NCI-H128 (cell line): ENCODE measurements around the gene IYD.
"Not testable (repeated sequence)": the region's sequence is repeated elsewhere in the genome, so short reads cannot be mapped to it uniquely, and the experiment has no call there.

Experiments
- DNase-seq: peaks from one replicate; lab custom pipeline; 2025; ENCODE audit not compliant: unreplicated experiment; lab: John Stamatoyannopoulos, UW

The IYD gene

DNA sequence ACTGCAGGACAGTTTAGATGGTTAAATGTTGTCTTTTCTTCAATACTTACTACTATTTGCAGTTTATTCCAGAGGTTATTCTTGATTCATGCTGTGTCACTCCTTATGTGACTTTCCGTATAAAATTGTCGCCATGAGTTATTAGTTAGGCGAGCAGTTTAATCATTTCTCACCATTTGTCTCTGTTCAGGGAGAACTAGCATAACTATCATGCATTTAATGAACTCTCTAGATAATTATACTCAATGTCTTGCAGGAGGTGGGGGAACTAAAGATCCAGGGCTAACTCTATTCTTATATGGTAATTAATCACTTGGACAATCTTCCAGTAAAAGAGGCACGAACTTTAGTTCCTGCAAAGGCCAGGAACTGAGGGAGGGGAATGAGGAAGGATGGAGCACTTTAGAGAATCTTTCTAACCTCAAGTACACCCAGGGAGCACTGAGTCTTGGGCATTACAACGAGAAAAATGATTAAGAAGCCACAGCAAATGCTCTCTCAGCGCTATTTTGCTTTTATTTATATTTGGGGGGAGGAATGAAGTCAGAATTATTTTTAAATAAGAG, 58.3 kb downstream of the IYD start:
- DNase-seq, result no peak

GRCh38 chr6:150427843-150428242, 59.0 kb downstream of the IYD start:
- no peak for DNase-seq

GRCh38 chr6:150430815-150431214, 62.0 kb downstream of the IYD start:
- DNase-seq, result no peak

GRCh38 chr6:150435360-150435759, 66.5 kb downstream of the IYD start:
- no peak for DNase-seq

DNA sequence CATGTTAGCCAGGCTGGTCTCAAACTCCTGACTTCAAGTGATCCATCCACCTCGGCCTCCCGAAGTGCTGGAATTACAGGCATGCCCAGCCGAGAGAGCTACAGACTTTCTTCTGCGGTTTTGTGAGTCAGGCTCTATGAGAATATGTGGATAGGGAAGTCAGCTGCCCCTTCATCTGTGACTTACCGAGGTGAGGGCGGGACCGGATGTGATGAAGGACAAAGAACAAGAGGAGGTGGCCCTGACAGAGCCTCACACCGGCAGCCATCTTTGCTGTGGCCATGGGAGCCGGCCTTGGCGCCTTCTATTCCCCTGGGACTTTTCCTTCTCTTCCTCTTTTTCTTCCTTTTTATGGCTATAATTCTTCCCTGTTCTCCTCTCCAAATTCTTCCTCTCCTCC, 67.0 kb downstream of the IYD start:
- no peak for DNase-seq

DNA sequence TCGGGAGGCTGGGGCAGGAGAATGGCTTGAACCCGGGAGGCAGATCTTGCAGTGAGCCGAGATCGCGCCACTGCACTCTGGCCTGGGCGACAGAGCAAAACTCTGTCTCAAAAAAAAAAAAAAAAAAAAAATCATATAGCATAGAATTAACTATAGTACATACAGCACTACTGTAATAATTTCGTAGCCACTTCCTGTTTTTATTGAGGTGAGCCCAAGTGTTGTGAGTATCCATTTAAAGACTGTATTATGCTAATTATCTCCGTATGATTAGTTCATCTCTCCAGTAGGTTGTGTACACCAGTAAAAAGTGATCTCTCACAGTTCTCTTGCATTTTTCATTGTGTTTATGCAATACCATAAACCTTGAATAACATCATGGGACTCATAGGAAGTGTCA, 70.6 kb downstream of the IYD start:
- no peak for DNase-seq

- DNase-seq, result no peak
These were observed 74.8 kb downstream of the IYD start for GRCh38 chr6:150443621-150444020.

- no peak for DNase-seq
These were observed 75.5 kb downstream of the IYD start for GRCh38 chr6:150444308-150444707.

DNA sequence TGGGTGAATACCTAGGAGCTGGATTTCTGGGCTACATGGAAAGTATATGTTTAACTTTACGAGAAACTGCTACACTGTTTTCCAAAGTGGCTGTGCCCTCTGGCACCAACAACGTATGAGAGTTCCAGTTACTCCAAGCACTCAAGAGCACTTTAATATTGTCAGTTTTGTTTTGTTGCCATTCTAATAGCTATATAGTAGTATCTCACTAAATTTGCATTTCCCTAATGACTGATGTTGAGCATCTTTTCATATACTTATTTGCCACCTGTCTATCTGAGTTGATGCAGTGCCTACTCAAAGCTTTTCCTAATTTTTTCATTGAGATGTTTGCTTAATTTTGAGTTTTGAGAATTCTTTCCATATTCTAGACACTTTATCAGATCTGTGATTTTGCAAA, 76.7 kb downstream of the IYD start:
- DNase-seq, result no peak

DNA sequence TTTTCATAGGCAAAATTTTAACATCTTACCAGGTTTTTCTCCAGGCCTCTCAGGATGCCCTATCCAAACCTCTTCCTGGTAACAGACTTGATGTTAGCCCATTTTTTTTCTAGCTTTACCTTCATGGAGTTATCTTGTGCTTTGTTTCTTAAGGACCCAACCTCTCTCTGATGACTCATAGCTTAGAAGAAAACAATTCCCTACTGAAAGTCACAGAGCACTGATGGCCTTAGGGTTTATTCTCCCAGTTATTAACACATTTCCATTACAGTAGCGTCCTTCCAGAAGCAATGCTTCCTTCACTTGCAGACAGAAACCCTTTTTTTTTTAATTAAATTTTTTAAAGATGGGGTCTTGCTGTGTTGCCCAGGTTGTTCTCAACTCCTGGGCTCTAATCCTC, 79.4 kb downstream of the IYD start:
- DNase-seq, result no peak

GRCh38 chr6:150449055-150449454, 80.2 kb downstream of the IYD start:
- not testable (repeated sequence) for DNase-seq

GRCh38 chr6:150450918-150451317, 82.1 kb downstream of the IYD start:
- DNase-seq, result no peak

DNA sequence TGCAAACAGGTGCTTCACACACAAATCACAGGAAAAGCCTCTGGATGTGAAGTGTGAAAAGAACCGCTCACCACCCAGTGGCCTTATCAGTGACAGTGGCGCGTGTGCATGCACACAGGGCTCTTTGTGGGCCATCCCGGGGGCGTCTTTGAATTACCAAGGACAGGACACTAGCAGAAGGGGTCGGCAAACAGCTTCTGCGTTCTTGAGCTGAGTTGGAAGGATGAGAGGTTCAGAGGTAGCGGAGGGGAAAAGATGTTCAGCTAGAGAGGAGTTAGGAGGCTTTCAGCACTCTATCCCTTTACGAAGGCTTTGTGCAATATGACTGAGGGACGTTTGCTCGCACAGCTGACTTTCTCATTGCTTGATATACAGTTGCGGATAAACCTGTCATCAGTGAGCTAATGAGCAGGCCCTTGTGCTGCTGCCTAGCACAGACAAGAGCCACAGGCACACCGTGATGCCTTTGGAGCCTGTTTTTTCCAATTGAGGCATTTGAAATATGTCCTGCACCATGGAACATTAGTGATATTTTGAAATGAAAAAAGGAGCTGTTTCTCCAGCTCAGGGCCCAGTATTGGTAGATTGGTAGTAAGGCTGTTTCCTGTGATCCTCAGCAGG, 83.1 kb downstream of the IYD start:
- DNase-seq, result no peak

- DNase-seq, result no peak
These were observed 83.8 kb downstream of the IYD start for GRCh38 chr6:150452428-150453243.

- DNase-seq, result no peak
These were observed 84.5 kb downstream of the IYD start for GRCh38 chr6:150453357-150453756.
